ENCODE results near the gene SLC22A1.

DNA sequence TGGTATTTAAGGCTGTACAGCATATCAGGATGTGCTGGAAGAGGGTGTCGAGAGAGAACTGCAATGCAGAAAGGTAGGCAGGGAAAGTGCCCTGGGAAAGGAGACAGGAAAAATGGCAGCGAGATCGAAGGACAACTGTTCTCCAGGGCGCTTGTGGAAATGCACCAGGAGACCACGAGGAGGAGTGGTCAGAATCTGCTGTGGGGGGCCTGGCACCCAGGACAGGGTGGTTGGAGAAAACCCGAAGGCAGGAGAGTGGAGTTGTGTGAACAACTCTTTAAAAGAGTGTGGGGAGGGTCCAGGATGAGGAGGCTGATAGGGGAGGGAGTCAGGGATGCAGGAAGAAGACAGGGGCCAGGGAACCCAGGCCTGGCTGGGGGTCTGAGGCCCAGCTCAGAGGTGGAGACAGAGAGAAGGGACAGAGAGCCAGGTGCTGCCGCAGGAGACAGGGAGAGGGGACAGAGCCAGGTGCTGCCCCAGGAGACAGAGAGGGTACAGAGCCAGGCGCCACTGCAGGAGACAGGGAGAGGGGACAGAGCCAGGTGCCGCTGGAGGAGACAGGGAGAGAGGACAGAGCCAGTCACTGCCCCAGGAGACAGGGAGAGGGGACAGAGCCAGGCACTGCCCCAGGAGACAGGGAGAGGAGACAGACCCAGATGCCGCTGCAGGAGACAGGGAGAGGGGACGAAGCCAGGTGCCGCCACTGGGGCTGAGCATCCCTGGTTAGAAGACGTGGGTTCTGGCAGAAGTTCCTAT lies 9.3 kb downstream of the SLC22A1 start:
- TF ChIP-seq, protein P1, sequence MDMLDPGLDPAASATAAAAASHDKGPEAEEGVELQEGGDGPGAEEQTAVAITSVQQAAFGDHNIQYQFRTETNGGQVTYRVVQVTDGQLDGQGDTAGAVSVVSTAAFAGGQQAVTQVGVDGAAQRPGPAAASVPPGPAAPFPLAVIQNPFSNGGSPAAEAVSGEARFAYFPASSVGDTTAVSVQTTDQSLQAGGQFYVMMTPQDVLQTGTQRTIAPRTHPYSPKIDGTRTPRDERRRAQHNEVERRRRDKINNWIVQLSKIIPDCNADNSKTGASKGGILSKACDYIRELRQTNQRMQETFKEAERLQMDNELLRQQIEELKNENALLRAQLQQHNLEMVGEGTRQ (IDR thresholded peaks at IDR 0.05; ENCODE audit: borderline replicate concordance, low read depth, low read length): no peak
- TF ChIP-seq ZNF274 (IDR thresholded peaks at IDR 0.05; ENCODE audit: insufficient read depth, insufficient read length) (no peak), BCL11A (IDR thresholded peaks at IDR 0.05; ENCODE audit: low read depth, low read length) (no peak), POLR2A (IDR thresholded peaks at IDR 0.05; ENCODE audit: low read depth, low read length) (no peak), POLR2AphosphoS5 (IDR thresholded peaks at IDR 0.05; ENCODE audit: low read length) (no peak), FOXK2 (IDR thresholded peaks at IDR 0.05) (no peak), CREB1 (IDR thresholded peaks at IDR 0.05; ENCODE audit: low read depth) (no peak), ZBTB11 (CRISPR knock-in tag; IDR thresholded peaks at IDR 0.05) (no peak), CTCF (IDR thresholded peaks at IDR 0.05 in 2 of 3, conservative IDR thresholded peaks at IDR 0.05 in 1 of 3; ENCODE audit: control insufficient read depth in 2 of 3, extremely low read depth in 1 of 3, insufficient read depth in 1 of 3, low read depth in 3 of 3, low read length in 3 of 3) (no peak), TCF7 (IDR thresholded peaks at IDR 0.05; ENCODE audit: borderline replicate concordance) (no peak), EP300 (IDR thresholded peaks at IDR 0.05; ENCODE audit: borderline replicate concordance in 1 of 2, control insufficient read depth in 1 of 2, low read depth in 2 of 2, low read length in 2 of 2) (no peak), RAD21 (IDR thresholded peaks at IDR 0.05; ENCODE audit: insufficient read depth, low read depth, low read length) (no peak)

Measured in GM12878 (cell line).